COLO829 (cell line): ENCODE data around the gene AKAP11.
"Not testable (repeated sequence)": the region's sequence is repeated elsewhere in the genome, so short reads cannot be mapped to it uniquely, and the experiment has no call there.

ENCODE experiments used
- DNase-seq: peaks from one replicate; pipeline ENCODE4 v3.0.0; 2012; ENCODE audit warnings: low spot score

The AKAP11 gene, protein sequence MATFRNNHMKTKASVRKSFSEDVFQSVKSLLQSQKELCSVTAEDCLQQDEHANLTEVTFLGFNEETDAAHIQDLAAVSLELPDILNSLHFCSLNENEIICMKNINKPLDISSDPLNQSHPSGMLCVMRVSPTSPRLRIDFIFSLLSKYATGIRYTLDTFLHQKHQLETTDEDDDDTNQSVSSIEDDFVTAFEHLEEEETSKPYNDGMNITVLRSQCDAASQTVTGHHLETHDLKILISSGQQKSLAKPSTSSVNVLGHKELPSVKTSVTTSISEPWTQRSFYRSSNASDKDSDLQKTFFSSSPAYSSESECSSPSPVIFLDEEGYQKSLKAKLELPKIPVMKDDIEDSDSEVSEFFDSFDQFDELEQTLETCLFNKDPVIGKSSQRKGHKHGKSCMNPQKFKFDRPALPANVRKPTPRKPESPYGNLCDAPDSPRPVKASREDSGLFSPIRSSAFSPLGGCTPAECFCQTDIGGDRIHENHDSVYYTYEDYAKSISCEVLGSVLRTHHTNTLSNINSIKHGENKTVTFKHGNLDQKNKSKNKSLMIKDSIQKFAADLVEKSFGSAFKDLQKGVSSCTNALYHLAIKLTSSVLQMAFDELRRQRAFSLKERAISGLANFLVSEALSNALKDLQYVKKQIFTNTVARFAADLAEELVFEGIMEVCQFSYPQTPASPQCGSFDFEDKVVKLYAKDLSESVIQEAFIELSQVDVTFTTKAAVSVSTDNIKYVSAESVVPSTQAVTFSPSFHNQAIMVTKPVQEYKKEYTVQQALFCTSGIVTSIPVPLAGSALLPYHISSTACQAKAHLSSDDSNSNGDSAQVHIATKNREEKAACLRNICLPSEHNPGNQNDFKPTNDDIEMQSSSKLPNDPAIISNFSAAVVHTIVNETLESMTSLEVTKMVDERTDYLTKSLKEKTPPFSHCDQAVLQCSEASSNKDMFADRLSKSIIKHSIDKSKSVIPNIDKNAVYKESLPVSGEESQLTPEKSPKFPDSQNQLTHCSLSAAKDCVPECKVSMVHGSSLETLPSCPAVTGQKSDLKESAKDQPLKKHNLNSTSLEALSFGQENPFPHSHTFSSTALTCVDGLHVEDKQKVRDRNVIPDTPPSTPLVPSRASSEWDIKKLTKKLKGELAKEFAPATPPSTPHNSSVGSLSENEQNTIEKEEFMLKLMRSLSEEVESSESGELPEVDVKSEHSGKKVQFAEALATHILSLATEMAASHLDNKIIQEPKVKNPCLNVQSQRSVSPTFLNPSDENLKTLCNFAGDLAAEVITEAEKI (N-terminal part only)

DNA sequence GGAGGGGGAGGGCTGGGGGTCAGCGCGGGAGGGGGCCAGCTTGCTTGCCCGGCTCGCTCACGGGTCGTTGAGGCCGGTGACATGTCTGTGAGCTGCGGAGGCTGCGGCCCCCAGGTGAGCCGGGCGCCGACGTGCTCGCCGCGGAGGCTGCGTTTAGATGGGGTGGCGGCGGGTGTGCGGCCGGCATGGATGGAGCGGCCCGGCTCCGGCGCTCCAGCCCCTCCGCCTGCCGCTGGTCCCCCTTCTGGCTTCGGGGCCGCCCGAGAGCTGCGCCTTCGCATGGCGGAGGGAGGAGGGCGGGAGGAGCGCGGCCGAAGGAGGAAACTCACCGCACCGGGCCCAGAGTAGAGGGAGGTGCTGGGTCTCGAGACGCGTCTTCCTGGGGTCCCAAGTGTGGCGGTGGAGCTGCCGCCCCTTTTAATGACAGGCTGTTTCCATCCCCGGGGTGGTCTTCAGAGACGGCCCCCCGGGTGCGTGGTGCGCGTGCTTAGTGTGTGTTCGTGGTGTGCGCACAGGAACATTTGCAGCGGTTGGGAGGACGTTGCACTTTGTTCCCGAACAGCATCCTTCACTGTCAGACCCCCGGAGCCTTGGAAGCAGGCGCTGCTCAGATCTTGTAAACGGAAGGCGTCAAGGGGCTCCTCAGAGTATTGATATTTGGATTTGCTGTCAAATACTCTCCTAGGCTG, at the start of gene AKAP11:
AKAP11 (plus strand) TSS at position 38 of the 689 bp plus-strand sequence. CDS start 14,197 bp downstream, outside the sequence.
- peak; percentile 11 for DNase-seq

DNA sequence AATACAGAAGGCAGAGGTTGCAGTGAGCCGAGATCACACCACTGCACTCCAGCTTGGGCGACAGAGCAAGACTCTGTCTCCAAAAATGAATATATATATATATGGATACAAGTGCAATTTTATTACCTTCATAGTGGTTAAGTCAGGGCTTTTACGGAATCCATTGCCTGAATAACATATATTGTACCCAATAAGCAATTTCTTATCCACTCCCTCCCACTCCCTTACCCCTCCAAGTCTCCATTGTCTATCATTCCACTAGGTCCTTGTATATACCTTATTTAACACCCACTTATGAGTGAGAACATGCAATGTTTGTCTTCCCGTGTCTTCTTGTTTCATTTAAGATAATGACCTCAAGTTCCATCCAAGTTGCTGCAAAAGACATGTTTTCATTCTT, 48.3 kb upstream of the AKAP11 start:
- no peak for DNase-seq

DNA sequence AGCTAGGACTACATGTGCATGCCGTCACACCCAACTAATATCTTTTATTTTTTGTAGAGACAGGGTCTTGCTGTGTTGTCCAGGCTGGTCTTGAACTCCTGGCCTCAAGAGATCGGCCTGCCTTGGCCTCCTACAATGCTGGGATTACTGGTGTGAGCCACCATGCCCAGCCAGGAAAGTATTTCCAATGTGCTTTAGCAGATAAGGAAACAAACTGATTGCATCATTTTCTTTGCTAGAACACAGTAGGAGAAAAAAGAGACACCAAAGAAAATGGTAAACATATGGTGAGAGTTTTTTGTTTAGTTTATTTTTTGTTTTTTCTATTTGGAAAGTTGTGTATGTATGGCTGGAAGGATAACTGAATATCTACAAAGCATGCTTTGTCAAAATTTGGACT, 46.9 kb upstream of the AKAP11 start:
- DNase-seq, result no peak

DNA sequence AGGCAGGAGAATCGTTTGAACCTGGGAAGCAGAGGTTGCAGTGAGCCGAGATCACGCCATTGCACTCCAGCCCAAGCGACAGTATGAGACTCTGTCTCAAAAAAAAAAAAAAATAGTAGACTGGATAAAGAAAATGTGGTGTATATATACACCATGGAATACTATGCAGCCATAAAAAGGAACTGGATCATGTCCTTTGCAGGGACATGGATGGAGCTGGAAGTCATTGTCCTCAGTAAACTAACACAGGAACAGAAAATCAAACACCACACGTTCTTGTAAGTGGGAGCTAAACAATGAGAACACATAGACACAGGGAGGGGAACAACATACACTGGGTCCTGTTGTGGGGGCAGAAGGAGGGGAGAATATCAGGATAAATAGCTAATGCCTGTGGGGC, 45.2 kb upstream of the AKAP11 start:
- DNase-seq, result not testable (repeated sequence)

DNA sequence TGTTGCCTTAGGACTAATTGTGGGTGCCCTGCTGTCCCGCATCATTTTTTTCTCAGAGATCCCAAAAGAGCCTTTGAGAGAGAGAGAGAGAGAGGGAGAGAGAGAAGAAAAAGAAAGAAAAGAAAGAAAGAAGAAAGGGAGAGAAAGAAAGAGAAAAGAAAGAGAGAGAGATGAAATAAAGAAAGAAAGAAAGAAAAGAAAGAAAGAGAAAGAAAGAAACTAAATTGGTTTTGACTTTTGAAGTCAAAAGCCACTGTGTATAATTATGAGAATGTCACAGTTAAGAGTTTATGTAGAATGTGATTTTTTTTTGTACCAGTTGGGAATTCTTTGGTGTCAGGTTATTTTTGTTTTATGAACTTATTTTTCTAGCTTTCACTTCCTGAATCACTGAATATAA, 43.4 kb upstream of the AKAP11 start:
- DNase-seq, result no peak

DNA sequence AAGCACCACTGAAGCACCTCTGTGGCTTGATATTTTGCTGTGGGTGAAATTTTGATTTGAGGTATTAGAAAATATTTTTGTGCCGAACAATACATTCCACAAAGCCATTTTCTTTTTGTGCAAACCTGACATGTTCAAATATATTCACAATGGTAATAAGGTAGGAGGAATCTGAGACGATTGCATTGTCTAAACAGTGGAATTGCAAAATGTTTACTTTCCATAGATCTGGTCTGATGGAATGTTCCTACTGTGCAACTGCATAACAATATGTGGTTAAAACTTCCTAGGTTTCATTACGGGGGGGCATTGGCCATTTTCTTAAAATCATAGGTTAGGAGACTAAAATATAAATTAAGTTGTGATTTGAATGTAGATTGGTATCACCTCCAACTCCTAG, 42.7 kb upstream of the AKAP11 start:
- no peak for DNase-seq

DNA sequence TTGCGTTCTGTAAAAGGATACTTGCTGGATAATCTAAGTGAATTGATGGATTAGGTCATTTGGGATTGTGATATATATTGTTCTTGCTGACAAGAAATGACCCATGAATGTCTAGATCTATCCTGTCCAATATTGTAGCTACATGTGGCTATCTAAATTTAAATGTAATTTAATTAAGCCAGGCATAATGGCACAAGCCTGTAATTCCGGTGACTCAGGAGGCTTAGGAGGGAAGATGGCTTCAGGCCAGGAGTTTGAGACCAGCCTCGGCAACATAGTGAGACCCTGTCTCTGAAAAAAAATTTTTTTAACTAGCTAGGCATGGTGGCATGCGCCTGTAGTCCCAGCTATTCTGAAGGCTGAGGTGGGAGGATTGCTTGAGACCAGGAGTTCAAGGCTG, 39.3 kb upstream of the AKAP11 start:
- DNase-seq, result no peak

DNA sequence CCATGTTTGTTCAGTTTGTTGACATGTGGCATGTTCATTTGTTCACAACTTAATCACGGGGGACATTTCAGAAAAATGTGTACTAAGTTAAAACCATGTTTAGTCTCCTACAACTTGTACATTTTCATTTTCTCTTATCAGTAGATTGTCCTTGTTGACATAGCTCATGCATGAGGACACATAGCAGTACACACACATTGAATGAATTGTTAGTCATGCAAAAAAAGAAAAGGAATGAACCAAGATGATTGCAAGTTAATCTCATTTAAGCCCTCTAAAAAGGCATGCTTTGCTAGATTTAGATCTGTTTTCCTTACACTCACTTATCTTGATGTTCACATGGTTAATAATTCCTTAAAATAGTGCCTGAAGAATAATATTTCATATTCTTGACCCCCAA, 38.2 kb upstream of the AKAP11 start:
- no peak for DNase-seq

DNA sequence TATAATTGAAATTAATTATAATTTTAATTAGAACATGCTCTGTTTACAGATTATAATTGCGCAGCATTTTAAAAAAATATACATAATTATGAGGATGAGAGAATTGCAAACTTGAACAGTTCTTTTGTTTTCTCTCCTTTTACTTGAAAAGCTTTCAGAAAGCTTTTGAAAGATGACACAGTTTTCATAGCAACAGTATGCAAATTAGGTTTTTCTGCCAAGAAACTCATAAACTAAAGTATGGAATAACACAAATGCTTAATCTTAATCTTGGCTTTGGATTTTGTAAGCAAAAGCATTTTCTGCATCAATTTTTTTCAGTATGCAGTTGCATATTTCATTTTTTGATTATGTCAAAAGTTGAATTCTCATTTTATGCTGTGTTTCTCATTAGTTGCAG, 32.8 kb upstream of the AKAP11 start:
- DNase-seq, result no peak

DNA sequence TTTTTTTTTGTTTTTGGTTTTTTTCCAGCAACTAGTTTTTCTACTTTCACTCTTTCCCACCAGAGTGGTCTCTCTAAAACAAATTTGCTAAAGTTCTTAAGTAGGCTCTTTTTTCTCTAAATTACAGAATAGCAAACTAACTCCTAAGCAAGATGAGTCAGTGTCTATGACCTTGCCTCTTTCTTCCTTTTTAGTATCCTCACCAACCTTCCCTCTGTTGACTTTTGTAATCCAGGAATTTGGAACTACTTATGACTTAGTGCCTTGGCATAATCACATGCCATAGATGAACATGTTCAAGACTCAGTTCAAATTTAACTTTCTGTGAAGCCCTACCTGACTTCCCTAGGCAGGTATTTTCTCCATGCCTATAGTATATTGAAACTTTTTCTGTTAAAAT, 32.3 kb upstream of the AKAP11 start:
- no peak for DNase-seq

DNA sequence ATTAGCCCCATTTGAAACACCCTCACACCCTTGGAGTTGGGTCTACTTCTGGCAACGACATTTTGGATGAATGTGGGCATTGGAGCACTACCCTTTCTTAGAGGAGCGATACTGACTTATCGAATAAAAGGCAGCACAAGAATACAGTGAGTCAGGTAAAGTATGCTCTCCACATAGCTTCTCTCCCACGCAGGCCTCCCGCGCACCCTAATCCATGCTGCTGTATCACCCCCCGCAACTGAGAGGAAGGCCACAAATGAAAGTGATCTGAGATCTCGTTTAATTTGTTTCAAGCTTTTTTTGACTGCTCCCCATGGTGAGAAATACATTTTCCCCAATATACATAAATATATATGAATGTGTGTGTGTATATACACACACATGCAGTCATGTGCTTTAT, 25.4 kb upstream of the AKAP11 start:
- DNase-seq, result no peak

DNA sequence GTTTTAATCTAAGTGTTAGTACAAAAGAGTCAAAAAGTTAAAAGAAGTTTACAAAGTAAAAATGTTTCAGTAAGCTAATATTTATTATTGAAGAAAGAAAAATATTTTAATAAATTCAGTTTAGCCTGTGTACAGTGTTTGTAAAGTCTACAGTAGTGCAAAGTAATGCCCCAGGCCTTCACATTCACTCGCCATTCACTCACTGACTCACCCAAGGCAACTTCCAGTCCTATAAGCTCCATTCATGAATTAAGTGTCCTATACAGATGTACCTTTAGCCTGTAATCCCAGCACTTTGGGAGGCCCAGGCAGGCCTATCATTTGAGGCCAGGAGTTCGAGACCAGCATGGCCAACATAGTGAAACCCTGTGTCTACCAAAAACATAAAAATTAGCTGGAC, 24.1 kb upstream of the AKAP11 start:
- DNase-seq, result no peak

DNA sequence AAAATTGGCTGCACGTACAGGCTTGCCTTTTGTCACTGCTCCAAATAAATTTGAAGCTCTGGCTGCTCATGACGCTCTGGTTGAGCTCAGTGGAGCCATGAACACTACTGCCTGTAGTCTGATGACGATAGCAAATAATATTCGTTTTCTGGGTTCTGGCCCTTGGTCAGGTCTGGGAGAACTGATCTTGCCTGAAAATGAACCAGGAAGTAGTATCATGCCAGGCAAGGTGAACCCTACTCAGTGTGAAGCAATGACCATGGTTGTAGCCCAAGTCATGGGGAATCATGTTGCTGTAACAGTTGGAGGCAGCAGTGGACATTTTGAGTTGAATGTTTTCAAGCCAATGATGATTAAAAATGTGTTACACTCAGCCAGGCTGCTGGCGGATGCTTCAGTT, 16.1 kb upstream of the AKAP11 start:
- no peak for DNase-seq

DNA sequence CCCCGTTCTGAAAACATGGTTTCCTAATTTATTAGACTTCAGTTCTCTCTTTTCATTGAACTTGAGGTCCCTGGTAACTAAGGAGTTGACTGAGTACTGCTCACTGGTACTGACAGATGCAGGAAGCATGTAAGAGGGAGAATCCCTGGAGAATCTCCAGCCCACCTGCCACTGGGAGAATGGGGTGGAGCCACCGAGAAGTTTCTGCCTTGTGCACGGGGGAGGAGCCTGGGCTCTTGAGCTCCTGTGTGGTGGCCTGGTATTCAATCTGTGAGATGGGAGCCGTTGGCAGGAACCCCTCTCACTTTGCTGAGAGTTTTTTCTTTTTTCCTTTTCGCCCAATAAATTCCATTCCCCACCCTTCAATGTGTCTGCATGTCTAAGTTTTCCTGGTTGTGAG, 13.2 kb upstream of the AKAP11 start:
- DNase-seq, result no peak

DNA sequence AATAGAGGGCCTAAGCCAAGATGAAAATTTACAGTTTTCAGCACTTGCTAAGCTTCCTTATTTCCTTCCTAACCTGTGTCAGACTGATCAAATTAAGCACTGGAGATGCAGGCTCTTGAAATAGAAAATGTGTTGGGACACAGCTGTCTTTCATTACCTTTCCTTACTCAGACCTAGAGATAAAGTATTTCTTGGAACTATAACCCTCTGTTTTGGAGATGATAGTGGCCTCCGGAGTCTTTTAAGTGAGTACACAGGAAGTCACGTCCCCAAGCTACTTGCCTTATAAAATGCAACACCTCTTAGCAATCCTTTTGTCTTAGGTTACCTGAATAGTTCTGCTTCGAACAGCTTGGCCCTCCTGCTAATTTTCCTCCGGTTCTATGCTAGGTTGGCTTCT, 12.4 kb upstream of the AKAP11 start:
- DNase-seq, result no peak

DNA sequence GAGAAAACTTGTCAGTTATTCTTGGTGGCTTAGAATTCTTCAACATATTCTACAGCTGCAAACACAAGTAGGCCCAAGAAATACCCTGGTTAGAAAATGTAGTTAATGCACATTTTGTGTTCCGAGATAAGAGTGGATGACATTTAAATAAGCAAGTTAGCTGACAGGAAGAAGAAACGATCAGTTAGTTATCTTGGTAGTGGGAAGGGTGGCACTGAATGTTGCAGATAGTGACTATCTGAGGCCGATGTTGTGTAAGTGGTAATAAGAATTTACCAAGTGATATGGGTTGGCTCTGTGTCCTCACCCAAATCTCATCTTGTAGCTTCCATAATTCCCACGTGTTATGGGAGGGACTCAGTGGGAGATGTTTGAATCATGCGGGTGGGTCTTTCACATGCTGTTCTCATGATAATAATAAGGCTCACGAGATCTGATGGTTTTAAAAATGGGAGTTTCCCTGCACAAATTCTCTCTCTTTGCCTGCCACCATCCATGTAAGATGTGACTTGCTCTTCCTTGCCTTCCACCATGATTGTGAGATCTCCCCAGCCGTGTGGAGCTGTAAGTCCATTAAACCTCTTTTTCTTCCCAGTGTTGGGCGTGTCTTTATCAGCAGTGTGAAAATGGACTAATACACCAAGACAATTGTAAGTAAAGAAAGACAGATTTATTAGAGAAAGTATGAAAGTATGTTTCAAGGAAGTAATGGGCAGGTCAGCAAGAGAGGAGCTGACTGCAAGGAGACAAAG, 10.9 kb upstream of the AKAP11 start:
- DNase-seq, result no peak

DNA sequence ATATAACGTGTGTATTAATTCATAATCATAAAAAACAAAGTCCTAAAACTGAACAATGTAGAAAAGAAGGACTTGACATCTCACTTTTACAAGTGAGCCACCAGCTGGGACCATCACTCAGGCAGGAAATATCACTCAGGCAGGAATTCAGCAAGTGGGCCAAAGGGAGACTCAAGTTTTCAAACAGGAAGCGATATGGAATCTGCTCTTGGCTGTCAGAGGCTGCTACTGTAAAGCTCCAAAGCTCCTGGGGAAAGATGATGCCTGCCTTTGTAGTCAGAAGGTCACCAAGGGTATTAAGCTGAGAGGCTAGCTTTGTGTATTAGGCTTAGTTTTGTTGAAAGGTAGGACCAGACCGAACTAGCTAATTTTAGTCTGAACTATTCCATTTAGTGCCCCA, 5.5 kb upstream of the AKAP11 start:
- peak; percentile 37 for DNase-seq

DNA sequence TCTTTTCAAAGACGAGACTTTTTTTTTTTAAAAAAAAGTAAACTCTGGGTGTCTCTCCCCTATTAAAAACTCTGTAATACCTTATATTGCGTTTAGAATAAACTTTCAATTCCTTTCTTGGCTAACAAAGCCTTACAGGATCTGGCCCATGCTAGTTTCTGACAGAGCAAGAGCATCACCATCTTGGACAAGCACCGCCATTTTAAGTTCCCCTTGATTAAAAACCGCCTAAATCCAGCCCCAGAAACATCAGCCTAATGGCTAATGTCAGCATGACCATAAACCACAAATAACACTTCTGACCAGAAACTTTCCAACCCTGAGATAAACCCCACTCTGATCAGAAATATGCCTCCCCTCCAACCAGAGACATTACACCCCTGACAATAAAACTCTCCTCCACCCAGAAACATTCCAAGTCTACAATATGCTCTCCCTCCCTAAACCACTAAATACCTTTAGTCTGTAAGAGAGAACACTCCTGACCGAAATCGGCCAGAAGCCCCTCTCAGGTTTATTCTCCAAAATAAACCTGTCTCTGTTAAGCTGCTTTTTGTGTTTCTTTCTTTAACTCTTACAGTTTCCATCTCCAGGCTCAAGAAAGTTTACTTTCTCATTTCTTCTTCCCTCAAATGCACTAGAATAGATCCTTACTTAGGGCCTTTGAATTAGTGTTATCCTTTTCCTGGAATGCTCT, 1.6 kb upstream of the AKAP11 start:
- DNase-seq, result no peak

DNA sequence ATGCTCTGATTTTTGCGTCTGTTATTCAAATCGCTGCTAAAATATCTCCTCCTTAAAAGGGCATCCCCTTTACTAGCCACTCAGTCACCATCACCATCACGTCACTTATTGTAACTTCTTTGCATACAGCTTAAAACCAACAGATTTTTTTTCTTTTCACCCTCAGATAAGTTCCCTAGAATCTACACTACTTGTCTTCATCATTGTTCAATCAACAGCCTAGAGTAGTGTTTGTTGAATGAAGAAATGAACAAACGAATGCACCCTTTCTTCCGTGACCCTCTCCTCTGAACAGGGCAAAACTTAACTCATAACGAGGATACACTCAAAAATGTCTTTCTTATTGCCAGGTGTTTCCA, 1.1 kb upstream of the AKAP11 start:
- DNase-seq, result no peak

DNA sequence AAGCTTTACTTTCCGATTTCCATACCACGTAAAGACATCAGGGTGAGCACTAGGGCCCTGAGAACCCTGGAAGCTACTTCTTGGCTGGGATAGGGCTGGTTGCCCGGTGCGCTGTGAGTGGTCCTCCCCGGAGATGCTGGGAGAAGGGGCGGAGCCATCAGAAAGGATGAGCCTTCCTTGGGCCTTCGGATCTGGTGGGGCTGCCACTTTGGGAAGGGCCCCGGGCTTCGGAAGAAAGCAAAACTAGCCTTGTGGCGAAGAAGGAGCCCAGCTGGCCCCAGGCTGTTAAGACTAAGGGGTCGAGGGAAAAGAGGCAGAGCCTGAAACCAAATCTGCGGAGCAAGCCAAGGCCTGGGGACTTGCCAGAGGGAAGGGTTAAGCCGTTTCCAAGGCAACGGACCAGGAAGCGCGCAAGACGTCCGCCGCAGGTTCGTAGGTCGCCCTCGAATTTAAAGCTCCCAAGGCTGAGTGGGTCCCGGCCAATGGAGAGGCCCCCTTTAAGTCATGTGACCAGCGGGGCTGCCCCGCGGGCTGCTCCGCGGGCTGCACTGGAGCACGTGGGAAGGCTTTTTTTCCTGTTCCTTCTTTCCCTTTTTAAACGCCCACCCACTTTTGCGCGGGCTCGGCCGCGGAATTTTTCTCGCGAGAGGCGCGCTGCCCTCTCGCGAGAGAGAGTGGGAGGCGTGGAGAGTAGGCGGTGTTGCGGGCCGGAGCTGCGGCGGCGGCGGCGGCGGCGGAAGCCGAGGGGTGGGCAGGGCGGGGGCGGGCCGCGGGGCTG, 426 bp upstream of the AKAP11 start:
- DNase-seq, result peak; percentile 90
